Chondrocyte (in vitro differentiated cells): ENCODE results near the gene GABBR2. TPM values are rescaled to one million over a fixed set of nuclear protein-coding genes. Genes with fewer than 3 reads are reported as not detected.

Source experiments
- DNase-seq: peaks from one replicate; pipeline ENCODE4 v3.0.0; 2021; ENCODE audit warnings: mixed read lengths, low spot score
- H3K27ac Mint-ChIP-seq: one replicate; pipeline ENCODE4 v1.8.0; 2021; ENCODE audit warnings: mild to moderate bottlenecking, moderate library complexity, mixed read lengths; ENCODE audit not compliant: unreplicated experiment
- H3K27me3 Mint-ChIP-seq: 2 replicates; pipeline ENCODE4 v1.8.0; 2021; ENCODE audit warnings: low read depth, mixed read lengths
- H3K36me3 Mint-ChIP-seq: 2 replicates; pipeline ENCODE4 v1.8.0; 2021; ENCODE audit warnings: low read depth, mixed read lengths
- H3K4me1 Mint-ChIP-seq: 2 replicates; pipeline ENCODE4 v1.8.0; 2021; ENCODE audit warnings: low read depth, mild to moderate bottlenecking, mixed read lengths
- H3K4me3 Mint-ChIP-seq: one replicate; pipeline ENCODE4 v1.8.0; 2021; ENCODE audit warnings: mild to moderate bottlenecking, moderate library complexity, mixed read lengths; ENCODE audit not compliant: unreplicated experiment
- H3K9me3 Mint-ChIP-seq: 2 replicates; pipeline ENCODE4 v1.8.0; 2021; ENCODE audit warnings: low read depth, mixed read lengths
- CTCF ChIP-seq: fragments of 200-600 bp; sonication (generic); IDR thresholded peaks from 2 replicates; pipeline ENCODE4 v1.5.0; 2021; ENCODE audit warnings: antibody characterized with exemption, mild to moderate bottlenecking, moderate library complexity
- total RNA-seq: library from RNA; stranded (reverse); gene quantifications from 3 replicates; pipeline ENCODE4 v1.2.1, GENCODE V29; 2021

Gene GABBR2
- total RNA-seq, 1 donor from 2014 or later: 0.12 TPM

DNA sequence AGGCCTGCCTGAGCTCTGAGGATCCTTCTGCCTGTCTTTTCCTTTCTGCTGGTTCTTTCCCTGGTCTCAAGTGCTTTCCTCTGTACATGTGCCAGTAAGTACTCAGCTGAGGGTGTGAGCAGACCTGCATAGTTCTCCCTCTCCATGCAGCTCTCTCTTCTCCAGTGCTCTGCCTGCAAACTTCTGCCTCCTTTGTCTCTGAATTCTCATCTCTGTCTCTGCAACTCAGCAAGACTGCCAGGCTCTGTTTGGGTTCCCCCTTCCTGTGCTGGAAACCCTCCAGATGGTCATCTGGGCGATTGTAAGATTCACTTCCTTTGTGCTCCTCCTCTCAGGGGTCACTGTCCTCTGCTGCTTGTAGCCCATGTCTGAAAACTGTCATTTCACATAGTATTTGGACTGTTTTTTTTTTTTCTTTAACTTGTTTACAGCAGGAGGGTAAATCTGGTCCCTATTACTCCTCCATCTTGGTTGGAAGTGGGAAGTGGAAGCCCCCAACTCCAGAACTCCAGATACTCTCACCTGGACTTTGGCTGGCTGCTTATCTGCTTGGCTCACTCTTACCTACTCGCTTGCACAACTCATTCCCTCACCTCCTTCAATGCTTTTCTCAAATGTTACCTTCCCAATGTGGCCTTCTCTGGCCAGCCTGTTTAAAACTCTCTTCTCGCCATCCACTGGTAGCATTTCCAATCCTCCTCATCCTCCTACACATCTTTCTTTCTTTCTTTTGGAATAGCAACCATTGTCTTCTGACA is 278.0 kb downstream of the GABBR2 start:
- no peak for TF ChIP-seq CTCF
- no peak overlapping the region for H3K4me3 Mint-ChIP-seq
- H3K27me3 Mint-ChIP-seq: peaks cover 8% of the 10 kb centered on the region
- H3K4me1 Mint-ChIP-seq: no peaks in the 10 kb centered on the region
- H3K36me3 Mint-ChIP-seq: no peaks in the 10 kb centered on the region
- peaks cover 11% of the 10 kb centered on the region for H3K9me3 Mint-ChIP-seq
- DNase-seq: no peak
- no peak overlapping the region for H3K27ac Mint-ChIP-seq

DNA sequence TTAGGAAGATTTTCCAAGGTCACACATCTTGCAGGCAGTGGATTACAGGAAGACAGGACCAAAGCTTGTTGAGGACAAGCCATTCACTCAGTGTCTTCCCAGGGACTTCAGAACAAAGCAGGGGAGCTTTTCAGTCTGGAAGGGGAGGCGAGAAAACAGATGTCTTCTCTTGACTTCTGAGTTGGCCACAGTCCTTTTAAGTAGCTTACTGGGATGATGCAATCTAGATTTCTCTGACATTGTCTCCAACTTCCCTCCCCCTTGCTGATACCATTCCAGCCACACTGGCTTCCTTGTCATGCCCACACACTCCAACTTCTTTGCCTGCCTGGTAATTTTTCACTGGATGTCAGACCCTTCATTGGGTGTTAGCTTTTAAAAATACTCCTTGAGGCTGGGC is 279.1 kb downstream of the GABBR2 start:
- no peaks in the 10 kb centered on the region for H3K36me3 Mint-ChIP-seq
- H3K4me1 Mint-ChIP-seq: no peaks in the 10 kb centered on the region
- DNase-seq: no peak
- no peak overlapping the region for H3K4me3 Mint-ChIP-seq
- H3K27me3 Mint-ChIP-seq: peaks cover 5% of the 10 kb centered on the region
- no peak overlapping the region for H3K27ac Mint-ChIP-seq
- H3K9me3 Mint-ChIP-seq: peaks cover 11% of the 10 kb centered on the region
- no peak for TF ChIP-seq CTCF

- no peak for TF ChIP-seq CTCF
- no peak overlapping the region for H3K4me3 Mint-ChIP-seq
- no peak for DNase-seq
- peaks cover 11% of the 10 kb centered on the region for H3K9me3 Mint-ChIP-seq
- no peak overlapping the region for H3K27ac Mint-ChIP-seq
- H3K27me3 Mint-ChIP-seq: no peaks in the 10 kb centered on the region
- no peaks in the 10 kb centered on the region for H3K36me3 Mint-ChIP-seq
- H3K4me1 Mint-ChIP-seq: no peaks in the 10 kb centered on the region
Observed at GRCh38 chr9:98428454-98428853, 280.3 kb downstream of the GABBR2 start.

GRCh38 chr9:98427491-98427890 is 281.2 kb downstream of the GABBR2 start:
- Mint-ChIP-seq H3K27ac (no peak overlapping the region), H3K36me3 (no peaks in the 10 kb centered on the region), H3K4me1 (no peaks in the 10 kb centered on the region), H3K4me3 (no peak overlapping the region), H3K9me3 (peaks cover 11% of the 10 kb centered on the region), H3K27me3 (no peaks in the 10 kb centered on the region)
- TF ChIP-seq CTCF: no peak
- DNase-seq: no peak

- H3K4me1 Mint-ChIP-seq: no peaks in the 10 kb centered on the region
- no peak for TF ChIP-seq CTCF
- H3K4me3 Mint-ChIP-seq: no peak overlapping the region
- no peak overlapping the region for H3K27ac Mint-ChIP-seq
- no peaks in the 10 kb centered on the region for H3K27me3 Mint-ChIP-seq
- DNase-seq: no peak
- H3K9me3 Mint-ChIP-seq: peaks cover 11% of the 10 kb centered on the region
- no peaks in the 10 kb centered on the region for H3K36me3 Mint-ChIP-seq
Observed at GRCh38 chr9:98425079-98425478, 283.7 kb downstream of the GABBR2 start.
